Hepatocyte (in vitro differentiated cells): ENCODE measurements around the gene BCKDK. TPM values are rescaled to one million over a fixed set of nuclear protein-coding genes. Genes with fewer than 3 reads are reported as not detected.
A peak's percentile ranks its signal among the peaks of the same experiment; 100 is the strongest.
"Not testable (repeated sequence)": the region's sequence is repeated elsewhere in the genome, so short reads cannot be mapped to it uniquely, and the experiment has no call there.

ENCODE experiments used
- DNase-seq: peaks from one replicate; pipeline ENCODE4 v3.0.0-alpha.2; 2016; ENCODE audit warnings: low spot score
- H2AFZ ChIP-seq: fragments of 200-600 bp; sonication (generic); 2 replicates; pipeline ENCODE4 v1.6.0; 2016; ENCODE audit warnings: antibody characterized with exemption, mild to moderate bottlenecking
- H3K27ac ChIP-seq: fragments of 200-600 bp; sonication (generic); 2 replicates; pipeline ENCODE4 v1.5.1; 2016; ENCODE audit warnings: mild to moderate bottlenecking
- H3K27me3 ChIP-seq: fragments of 200-600 bp; sonication (generic); 2 replicates; pipeline ENCODE4 v1.6.1; 2016
- H3K36me3 ChIP-seq: fragments of 200-600 bp; sonication (generic); replicated peaks from 2 replicates; pipeline ENCODE4 v1.5.1; 2016; ENCODE audit warnings: low read depth; ENCODE audit not compliant: insufficient read depth
- H3K4me1 ChIP-seq: fragments of 200-600 bp; sonication (generic); 2 replicates; pipeline ENCODE4 v1.5.1; 2016; ENCODE audit warnings: mild to moderate bottlenecking, moderate library complexity; ENCODE audit not compliant: insufficient read depth
- H3K4me2 ChIP-seq: fragments of 200-600 bp; sonication (generic); 2 replicates; pipeline ENCODE4 v1.6.0; 2016
- H3K4me3 ChIP-seq: fragments of 200-600 bp; sonication (generic); 2 replicates; pipeline ENCODE4 v1.5.1; 2016; ENCODE audit warnings: mild to moderate bottlenecking
- H3K79me2 ChIP-seq: fragments of 200-600 bp; sonication (generic); 2 replicates; pipeline ENCODE4 v1.6.0; 2017; ENCODE audit warnings: mild to moderate bottlenecking
- H3K9me2 ChIP-seq: fragments of 200-600 bp; sonication (generic); replicated peaks from 2 replicates; pipeline ENCODE4 v1.6.0; 2017; ENCODE audit warnings: mild to moderate bottlenecking; ENCODE audit not compliant: insufficient read depth
- H3K9me3 ChIP-seq: fragments of 200-600 bp; sonication (generic); 2 replicates; pipeline ENCODE4 v1.5.1; 2016; ENCODE audit warnings: low read depth, mild to moderate bottlenecking
- H4K20me1 ChIP-seq: fragments of 200-600 bp; sonication (generic); 2 replicates; pipeline ENCODE4 v1.6.0; 2016; ENCODE audit warnings: mild to moderate bottlenecking; ENCODE audit not compliant: insufficient read depth, poor library complexity, severe bottlenecking
- CTCF ChIP-seq: fragments of 200-600 bp; sonication (generic); IDR thresholded peaks from 2 replicates; pipeline ENCODE4 v1.5.1; 2016; ENCODE audit warnings: antibody characterized with exemption, mild to moderate bottlenecking; ENCODE audit not compliant: poor library complexity
- EZH2 ChIP-seq: fragments of 200-600 bp; sonication (generic); IDR thresholded peaks from 2 replicates; pipeline ENCODE4 v1.6.1; 2016; ENCODE audit warnings: antibody characterized with exemption, mild to moderate bottlenecking, borderline replicate concordance
- EZH2phosphoT487 ChIP-seq: fragments of 200-600 bp; sonication (generic); IDR thresholded peaks from one replicate; pipeline ENCODE4 v1.6.1; 2018; ENCODE audit warnings: antibody characterized with exemption, mild to moderate bottlenecking, low read depth, moderate library complexity; ENCODE audit not compliant: unreplicated experiment, severe bottlenecking
- WGBS: methylation state at CpG from one replicate; pipeline ENCODE4 v1.1.6; 2016; ENCODE audit warnings: low lambda C conversion rate; ENCODE audit errors: missing lambda C conversion rate; 5-methylcytosine and 5-hydroxymethylcytosine counted together
- polyA plus RNA-seq: library from polyadenylated mRNA; unstranded; fragments of >200 nt; fragmentation: Nextera tagmentation; extraction: Ambion mirVana; gene quantifications from 2 replicates; pipeline ENCODE4 v1.2.1, GENCODE V29; 2016
- total RNA-seq: library from RNA; depleted of rRNA; stranded (reverse); fragments of >200 nt; gene quantifications from 2 replicates; pipeline ENCODE4 v1.2.3, GENCODE V29; 2014

BCKDK gene
- total and polyA plus RNA-seq, 2 experiments from 2014 or later = 27.3 to 75.2 TPM

GRCh38 chr16:31142109-31143010 lies 34.2 kb downstream of the BCKDK start:
- Histone ChIP-seq H3K27ac (peak overlapping the region; percentile 73), H3K9me3 (no peaks in the 10 kb centered on the region), H3K79me2 (no peaks in the 10 kb centered on the region), H3K9me2 (no peaks in the 10 kb centered on the region), H3K27me3 (no peaks in the 10 kb centered on the region), H3K4me1 (peaks cover 18% of the 10 kb centered on the region), H4K20me1 (no peaks in the 10 kb centered on the region), H2AFZ (peak overlapping the region; percentile 78), H3K4me2 (peak overlapping the region; percentile 75), H3K4me3 (peak overlapping the region; percentile 14), H3K36me3 (no peaks in the 10 kb centered on the region)
- TF ChIP-seq CTCF (peak; percentile 96), EZH2 (no peak)
- WGBS = 23% methylated on average over 51 of the region's 89 CpGs
- DNase-seq = peak; percentile 100

- Histone ChIP-seq H3K36me3 (no peaks in the 10 kb centered on the region), H3K9me2 (no peaks in the 10 kb centered on the region), H2AFZ (peak overlapping the region; percentile 78), H3K4me3 (no peak overlapping the region), H3K27ac (peak overlapping the region; percentile 47), H3K9me3 (no peaks in the 10 kb centered on the region), H4K20me1 (no peaks in the 10 kb centered on the region), H3K79me2 (no peaks in the 10 kb centered on the region), H3K4me2 (peak overlapping the region; percentile 75), H3K4me1 (peaks cover 18% of the 10 kb centered on the region), H3K27me3 (no peaks in the 10 kb centered on the region)
- TF ChIP-seq EZH2 (no peak), EZH2phosphoT487 (no peak), CTCF (no peak)
- DNase-seq = no peak
- WGBS = 93% methylated on average over 12 of the region's 22 CpGs
Measured at GRCh38 chr16:31143011-31143693, 35.0 kb downstream of the BCKDK start.

GRCh38 chr16:31143694-31144148 lies 35.5 kb downstream of the BCKDK start:
- no peak for DNase-seq
- no peaks in the 10 kb centered on the region for H3K9me3 ChIP-seq
- TF ChIP-seq CTCF (no peak), EZH2 (no peak), EZH2phosphoT487 (no peak)

GRCh38 chr16:31144418-31144817 lies 36.2 kb downstream of the BCKDK start:
- WGBS = 75% methylated on average over 7 of the region's 7 CpGs
- not testable (repeated sequence) for H3K27ac ChIP-seq, H3K79me2 ChIP-seq, H3K9me3 ChIP-seq, DNase-seq, H3K4me2 ChIP-seq, H4K20me1 ChIP-seq, H3K4me3 ChIP-seq, H3K36me3 ChIP-seq, H3K27me3 ChIP-seq, H2AFZ ChIP-seq, H3K9me2 ChIP-seq, H3K4me1 ChIP-seq

More at GRCh38 chr16:31143694-31144148, 35.5 kb downstream of the BCKDK start:
- Histone ChIP-seq H3K36me3 (no peaks in the 10 kb centered on the region), H3K9me2 (no peaks in the 10 kb centered on the region), H3K4me3 (no peak overlapping the region), H4K20me1 (no peaks in the 10 kb centered on the region), H3K4me2 (no peak overlapping the region), H2AFZ (no peak overlapping the region), H3K27me3 (no peaks in the 10 kb centered on the region), H3K27ac (no peak overlapping the region), H3K4me1 (peaks cover 12% of the 10 kb centered on the region), H3K79me2 (no peaks in the 10 kb centered on the region)
- WGBS = 96% methylated on average over 8 of the region's 8 CpGs
